Lower leg skin (tissue), 4 donors: ENCODE measurements around the gene ARHGAP15. TPM values are rescaled to one million over a fixed set of nuclear protein-coding genes. Genes with fewer than 3 reads are reported as not detected.

Experiments
- DNase-seq, 2 donors: peaks; one replicate each; pipeline ENCODE4 v3.0.0-alpha.2; 2019; ENCODE audit warnings: low spot score in 2 of 2
- H3K4me3 ChIP-seq: fragments of 200-600 bp; sonication (generic); 2 replicates; pipeline ENCODE4 v1.5.1; 2017; ENCODE audit warnings: mild to moderate bottlenecking, low read depth; ENCODE audit not compliant: poor library complexity, severe bottlenecking
- POLR2A ChIP-seq, 2 donors: fragments of 450-650 bp; IDR thresholded peaks; one replicate each; pipeline ENCODE4 v1.6.1; 2016 to 2017; ENCODE audit warnings: antibody characterized with exemption in 2 of 2, mild to moderate bottlenecking in 1 of 2, moderate library complexity in 1 of 2
- WGBS, 2 donors: methylation state at CpG; one replicate each; pipeline ENCODE4 v1.1.5; 2018; 5-methylcytosine and 5-hydroxymethylcytosine counted together
- intact Hi-C: fragments of 100-400 bp; cut with DNase I; formaldehyde crosslinking; loops from one replicate; pipeline ENCODE4 v1.15.0; 2023; ENCODE audit warnings: low total_unique reads
- total RNA-seq, 4 donors: library from RNA; depleted of rRNA; stranded (reverse); fragments of >200 nt; gene quantifications; one replicate each; pipeline ENCODE4 v1.1.0, GENCODE V29; 2016
- TF ChIP-seq, protein P1 (sequence below), 3 donors: fragments of 450-650 bp; IDR thresholded peaks; one replicate each; pipeline ENCODE4 v1.5.1; 2016; ENCODE audit warnings: antibody characterized with exemption in 3 of 3, mild to moderate bottlenecking in 3 of 3, moderate library complexity in 2 of 3

ARHGAP15 gene
- 1 to 10 TPM; 1.1 to 4.6 (median 2.4) TPM for total RNA-seq

DNA sequence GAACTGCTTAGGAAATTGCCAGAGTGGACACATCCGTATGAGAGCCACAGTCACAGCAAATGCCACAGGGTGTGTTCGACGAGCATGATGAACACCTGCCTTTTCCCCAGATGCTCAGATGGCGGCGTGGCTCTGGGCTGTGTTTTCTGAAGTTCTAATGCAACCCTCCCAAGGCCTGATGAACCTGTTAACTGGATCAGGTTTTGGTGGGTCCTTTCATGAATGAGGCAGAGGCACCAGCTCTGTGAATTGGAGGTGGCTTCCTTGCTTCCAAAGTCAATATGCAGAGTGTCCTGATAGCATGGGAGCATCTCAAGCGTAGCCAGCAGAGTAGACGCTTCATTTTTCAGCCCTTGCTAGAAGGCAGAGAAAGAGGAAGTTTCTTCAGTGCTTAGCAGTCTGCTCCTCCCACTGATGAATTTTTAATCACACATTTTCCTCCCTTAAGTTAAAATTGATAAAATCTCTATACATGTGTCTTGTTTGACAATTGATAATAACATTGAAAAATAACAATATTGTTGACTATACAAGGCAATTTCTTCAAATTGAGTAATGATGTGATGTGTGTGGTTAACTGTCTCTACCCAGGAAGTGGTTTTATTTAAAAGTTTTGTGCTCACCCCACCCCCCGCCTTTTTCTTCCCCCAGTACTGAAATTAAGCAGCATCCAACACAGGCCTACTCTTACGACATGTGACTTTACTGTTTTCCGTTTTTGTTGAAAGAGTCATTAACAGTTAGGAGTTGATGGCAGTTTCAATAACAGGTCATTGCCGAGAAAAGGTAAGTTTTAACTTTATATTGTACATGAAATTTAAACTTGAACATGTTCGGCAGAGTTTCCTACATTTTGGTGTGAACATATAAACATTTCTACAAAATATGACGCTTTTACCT, at the start of gene ARHGAP15:
ARHGAP15 (plus strand) TSS at position 739 of the 900 bp plus-strand sequence.
- DNase-seq, result no peak
- TF ChIP-seq, protein P1, sequence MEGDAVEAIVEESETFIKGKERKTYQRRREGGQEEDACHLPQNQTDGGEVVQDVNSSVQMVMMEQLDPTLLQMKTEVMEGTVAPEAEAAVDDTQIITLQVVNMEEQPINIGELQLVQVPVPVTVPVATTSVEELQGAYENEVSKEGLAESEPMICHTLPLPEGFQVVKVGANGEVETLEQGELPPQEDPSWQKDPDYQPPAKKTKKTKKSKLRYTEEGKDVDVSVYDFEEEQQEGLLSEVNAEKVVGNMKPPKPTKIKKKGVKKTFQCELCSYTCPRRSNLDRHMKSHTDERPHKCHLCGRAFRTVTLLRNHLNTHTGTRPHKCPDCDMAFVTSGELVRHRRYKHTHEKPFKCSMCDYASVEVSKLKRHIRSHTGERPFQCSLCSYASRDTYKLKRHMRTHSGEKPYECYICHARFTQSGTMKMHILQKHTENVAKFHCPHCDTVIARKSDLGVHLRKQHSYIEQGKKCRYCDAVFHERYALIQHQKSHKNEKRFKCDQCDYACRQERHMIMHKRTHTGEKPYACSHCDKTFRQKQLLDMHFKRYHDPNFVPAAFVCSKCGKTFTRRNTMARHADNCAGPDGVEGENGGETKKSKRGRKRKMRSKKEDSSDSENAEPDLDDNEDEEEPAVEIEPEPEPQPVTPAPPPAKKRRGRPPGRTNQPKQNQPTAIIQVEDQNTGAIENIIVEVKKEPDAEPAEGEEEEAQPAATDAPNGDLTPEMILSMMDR (IDR thresholded peaks at IDR 0.05), result no peak
- TF ChIP-seq POLR2A (IDR thresholded peaks at IDR 0.05), result no peak
- 59 to 65% methylated on average over 13 of the region's 13 CpGs for WGBS, 2 donors
- H3K4me3 ChIP-seq, result no peak within 1 kb of the TSS
- intact Hi-C loops, result no loop called here

DNA sequence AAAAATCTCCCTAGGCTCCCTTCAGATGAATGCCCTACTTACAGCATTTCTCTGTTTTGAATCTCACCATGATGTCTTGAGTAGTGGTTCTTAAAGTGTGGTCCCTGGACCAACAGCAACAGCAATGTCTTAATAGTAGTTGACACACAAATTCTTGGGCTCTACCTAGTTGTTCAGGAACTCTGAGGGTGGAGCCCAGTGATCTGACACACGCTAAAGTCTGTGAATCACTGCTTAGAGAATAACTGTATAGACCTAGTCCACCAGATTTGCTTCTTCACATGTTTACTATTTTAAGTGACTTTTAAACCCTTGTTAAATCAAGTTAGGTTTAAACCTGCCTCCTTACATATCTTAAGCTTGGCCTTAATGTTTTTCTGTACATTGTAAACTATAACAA, 47.6 kb upstream of the ARHGAP15 start:
- intact Hi-C loops, result no loop called here
- DNase-seq, result no peak
- WGBS, 2 donors, result 95 to 96% methylated on average over 1 of the region's 1 CpG
- TF ChIP-seq, protein P1 (IDR thresholded peaks at IDR 0.05), result no peak
- TF ChIP-seq POLR2A (IDR thresholded peaks at IDR 0.05), result no peak
- no peak overlapping the region for H3K4me3 ChIP-seq

DNA sequence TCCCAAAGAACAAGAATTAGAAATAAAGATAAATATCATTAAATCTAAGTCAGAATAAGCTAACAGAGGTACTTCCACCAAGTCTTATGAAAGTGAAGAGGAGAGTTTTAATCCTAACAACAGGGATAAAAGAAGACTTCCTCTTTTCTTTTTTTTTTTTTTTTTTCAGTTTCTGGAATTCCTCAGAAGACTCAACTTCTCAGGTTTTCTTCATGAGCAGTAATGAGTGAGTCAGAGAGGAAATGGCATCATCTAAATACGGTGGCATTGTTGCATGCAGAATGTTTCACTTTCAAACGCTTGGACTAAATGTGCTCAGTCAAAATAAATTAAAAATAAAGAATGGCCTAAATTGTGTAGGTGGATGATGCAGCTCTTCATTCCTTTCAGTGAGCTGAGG, 45.6 kb upstream of the ARHGAP15 start:
- WGBS, 2 donors, result 52 to 55% methylated on average over 2 of the region's 2 CpGs
- intact Hi-C loops, result no loop called here
- TF ChIP-seq POLR2A (IDR thresholded peaks at IDR 0.05), result no peak
- TF ChIP-seq, protein P1 (IDR thresholded peaks at IDR 0.05), result no peak
- no peak for DNase-seq
- no peak overlapping the region for H3K4me3 ChIP-seq

DNA sequence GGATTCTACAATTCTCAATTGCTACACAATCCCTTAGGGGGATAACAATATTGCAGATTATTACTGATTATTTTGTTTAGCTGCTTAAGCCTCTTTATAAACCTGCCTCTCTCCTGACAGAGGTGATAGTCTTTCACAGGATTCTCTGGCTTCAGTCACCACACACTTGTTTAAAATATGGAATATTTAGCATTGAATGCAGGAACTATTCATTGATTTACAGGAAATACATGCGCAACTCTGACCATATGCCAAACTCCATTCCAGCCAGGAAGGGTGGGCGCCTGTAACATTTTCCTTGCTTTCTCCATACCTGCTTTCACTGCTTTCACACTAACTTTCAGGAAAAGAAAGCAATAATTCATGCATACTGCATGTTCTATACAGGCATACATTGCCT, 44.8 kb upstream of the ARHGAP15 start:
- intact Hi-C loops, result no loop called here
- 81 to 89% methylated on average over 2 of the region's 2 CpGs for WGBS, 2 donors

DNA sequence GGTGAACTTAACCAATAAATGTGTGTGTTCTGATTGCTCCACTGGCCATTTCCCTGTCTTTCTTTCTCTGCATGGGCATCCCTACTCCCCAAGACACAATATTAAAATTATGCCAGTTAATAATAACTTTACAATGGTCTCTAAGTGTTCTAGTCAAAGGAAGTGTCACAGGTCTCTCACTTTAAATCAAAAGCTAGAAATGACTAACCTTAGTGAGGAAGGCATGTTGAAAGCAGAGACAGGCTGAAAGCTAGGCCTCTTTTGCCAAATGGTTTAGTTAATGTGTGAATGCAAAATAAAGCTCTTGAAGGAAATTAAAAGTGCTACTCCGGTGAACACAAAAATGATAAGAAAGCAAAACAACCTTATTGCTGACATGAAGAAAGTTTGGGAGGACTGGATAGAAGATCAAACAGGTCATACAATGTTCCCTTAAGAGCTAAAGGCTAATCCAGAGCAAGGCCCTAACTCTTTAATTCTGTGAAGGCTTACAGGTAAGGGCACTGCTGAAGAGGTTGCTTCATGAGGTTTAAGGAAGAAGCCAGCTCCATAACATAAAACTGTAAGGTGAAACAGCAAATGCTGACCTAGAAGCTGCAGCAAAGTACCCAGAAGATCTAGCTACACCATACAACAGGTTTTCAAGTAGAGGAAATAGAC, 44.0 kb upstream of the ARHGAP15 start:
- intact Hi-C loops, result no loop called here
- no peak for TF ChIP-seq POLR2A (IDR thresholded peaks at IDR 0.05)
- TF ChIP-seq, protein P1 (IDR thresholded peaks at IDR 0.05), result no peak
- no peak for DNase-seq
- H3K4me3 ChIP-seq, result no peak overlapping the region
- WGBS, 2 donors, result 85 to 97% methylated on average over 1 of the region's 1 CpG

More for the DNA sequence above, 44.8 kb upstream of the ARHGAP15 start:
- H3K4me3 ChIP-seq, result no peak overlapping the region
- TF ChIP-seq, protein P1 (IDR thresholded peaks at IDR 0.05), result no peak
- no peak for TF ChIP-seq POLR2A (IDR thresholded peaks at IDR 0.05)
- no peak for DNase-seq
